ENCODE measurements around the gene TPSB2. TPM values are rescaled to one million over a fixed set of nuclear protein-coding genes. Genes with fewer than 3 reads are reported as not detected.
A peak's percentile ranks its signal among the peaks of the same experiment; 100 is the strongest.

Gene TPSB2
- total RNA-seq, 2 donors from 2014 or later = 39.1 to 92.9 TPM

DNA sequence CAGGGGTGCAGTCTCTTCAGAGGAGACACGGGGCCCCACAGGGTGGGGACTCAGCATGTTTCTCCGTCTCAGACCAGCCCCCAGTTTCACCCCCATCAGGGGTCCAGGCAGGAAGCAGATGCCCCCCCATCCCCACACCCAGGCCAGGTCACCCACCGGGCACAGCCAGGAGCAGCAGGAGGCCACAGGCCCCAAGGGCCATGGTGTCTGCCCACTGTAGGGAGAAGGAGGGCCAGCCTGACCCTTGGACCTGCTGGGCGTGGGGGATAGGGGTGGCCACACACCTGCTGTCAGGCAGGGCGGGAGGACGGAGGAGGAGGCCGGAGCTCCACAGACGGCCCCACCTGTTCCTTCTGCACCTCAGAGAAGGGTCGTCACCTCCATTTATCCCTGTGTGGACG, 4.9 kb downstream of the TPSB2 start, which contains the start of gene TPSG1:
TSS of gene TPSG1 (minus strand) at position 218 of the 401 bp plus-strand sequence. CDS start at position 202, 16 bp downstream.
- peak; percentile 27 for DNase-seq
- H3K36me3 ChIP-seq = no peaks in the 10 kb centered on the region
- no peak within 1 kb of the TSS for H3K27ac ChIP-seq
- intact Hi-C loops (cut with DNase I) = no loop called here
- no peaks in the 10 kb centered on the region for H3K27me3 ChIP-seq
- H3K4me3 ChIP-seq = no peak within 1 kb of the TSS
- TF ChIP-seq, protein P1, sequence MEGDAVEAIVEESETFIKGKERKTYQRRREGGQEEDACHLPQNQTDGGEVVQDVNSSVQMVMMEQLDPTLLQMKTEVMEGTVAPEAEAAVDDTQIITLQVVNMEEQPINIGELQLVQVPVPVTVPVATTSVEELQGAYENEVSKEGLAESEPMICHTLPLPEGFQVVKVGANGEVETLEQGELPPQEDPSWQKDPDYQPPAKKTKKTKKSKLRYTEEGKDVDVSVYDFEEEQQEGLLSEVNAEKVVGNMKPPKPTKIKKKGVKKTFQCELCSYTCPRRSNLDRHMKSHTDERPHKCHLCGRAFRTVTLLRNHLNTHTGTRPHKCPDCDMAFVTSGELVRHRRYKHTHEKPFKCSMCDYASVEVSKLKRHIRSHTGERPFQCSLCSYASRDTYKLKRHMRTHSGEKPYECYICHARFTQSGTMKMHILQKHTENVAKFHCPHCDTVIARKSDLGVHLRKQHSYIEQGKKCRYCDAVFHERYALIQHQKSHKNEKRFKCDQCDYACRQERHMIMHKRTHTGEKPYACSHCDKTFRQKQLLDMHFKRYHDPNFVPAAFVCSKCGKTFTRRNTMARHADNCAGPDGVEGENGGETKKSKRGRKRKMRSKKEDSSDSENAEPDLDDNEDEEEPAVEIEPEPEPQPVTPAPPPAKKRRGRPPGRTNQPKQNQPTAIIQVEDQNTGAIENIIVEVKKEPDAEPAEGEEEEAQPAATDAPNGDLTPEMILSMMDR (IDR thresholded peaks at IDR 0.05) = no peak
- no peaks in the 10 kb centered on the region for H3K9me3 ChIP-seq
- H3K9ac ChIP-seq (ENCODE audit: low read depth in 2 of 2, low read length in 2 of 2) = no peak within 1 kb of the TSS
- H3K4me1 ChIP-seq = no peaks in the 10 kb centered on the region

DNA sequence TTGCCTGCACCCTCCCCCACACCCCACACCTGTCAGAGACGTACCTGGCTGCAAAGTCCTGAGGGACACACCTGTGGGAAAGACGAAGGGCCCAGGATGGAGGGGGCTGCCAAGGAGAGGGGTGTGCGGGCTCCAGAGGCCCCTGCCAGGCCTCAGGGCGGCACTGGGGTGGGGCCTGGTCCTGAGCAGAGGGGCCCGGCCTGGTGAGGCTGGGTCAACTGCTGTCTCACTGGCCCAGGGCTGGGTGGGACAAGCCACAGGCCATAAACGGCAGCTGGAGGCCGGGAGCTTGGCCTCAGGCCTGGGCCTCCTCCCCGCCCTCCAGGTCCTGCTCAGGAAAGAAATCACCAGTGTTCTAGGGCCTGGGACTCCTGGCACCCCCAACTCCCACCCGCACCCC, 5.4 kb downstream of the TPSB2 start:
- H3K9ac ChIP-seq (ENCODE audit: low read depth in 2 of 2, low read length in 2 of 2) = no peak overlapping the region
- DNase-seq = peak; percentile 31
- no peak overlapping the region for H3K4me3 ChIP-seq
- no peak overlapping the region for H3K27ac ChIP-seq
- no peaks in the 10 kb centered on the region for H3K27me3 ChIP-seq
- no peaks in the 10 kb centered on the region for H3K36me3 ChIP-seq
- no peaks in the 10 kb centered on the region for H3K9me3 ChIP-seq
- intact Hi-C loops (cut with DNase I) = no loop called here
- TF ChIP-seq, protein P1 (IDR thresholded peaks at IDR 0.05) = no peak
- no peaks in the 10 kb centered on the region for H3K4me1 ChIP-seq

DNA sequence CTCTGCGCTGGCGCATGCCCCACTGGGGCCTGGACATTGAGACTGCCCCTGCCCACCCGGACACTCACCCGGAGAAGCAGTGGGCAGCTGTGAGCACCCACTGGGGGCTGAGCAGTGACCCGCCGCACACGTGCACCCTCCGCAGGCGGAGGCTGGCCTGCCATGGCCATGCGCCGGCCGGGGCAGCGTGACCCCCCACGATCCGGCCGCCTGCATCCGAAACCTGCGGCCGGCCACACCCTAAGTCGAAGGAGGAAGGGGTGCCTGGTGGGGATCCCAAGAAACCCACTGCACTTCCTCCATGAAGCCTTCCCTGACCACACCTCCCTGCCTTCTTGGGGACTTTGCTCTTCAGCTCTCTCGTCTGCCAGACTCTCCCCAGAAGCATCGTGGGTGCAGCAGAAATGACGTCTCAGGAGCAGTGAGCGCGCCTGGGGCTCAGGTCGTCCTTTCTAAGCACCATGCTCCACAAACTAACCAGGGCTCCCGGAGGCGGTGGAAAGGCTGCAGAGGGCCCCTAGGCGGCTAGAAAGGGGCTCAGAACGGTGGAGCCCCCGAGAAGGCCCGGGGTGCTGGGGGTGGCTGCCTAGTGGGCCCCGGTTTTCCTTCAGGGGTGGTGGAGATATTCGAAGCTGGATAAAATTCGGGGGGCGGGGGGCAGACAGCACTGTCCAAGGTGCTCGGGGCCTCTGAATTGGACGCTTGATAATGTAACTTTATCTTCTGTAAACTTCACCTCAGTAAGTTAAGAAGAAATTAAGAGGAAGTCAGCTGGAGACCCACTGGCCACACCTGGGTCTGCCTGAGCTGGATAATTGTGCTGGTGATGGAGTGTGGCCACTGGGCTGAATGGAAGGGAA, 6.4 kb downstream of the TPSB2 start:
- TF ChIP-seq, protein P1 (IDR thresholded peaks at IDR 0.05) = no peak
- no peak overlapping the region for H3K27ac ChIP-seq
- no peak overlapping the region for H3K4me3 ChIP-seq
- no peak overlapping the region for H3K9ac ChIP-seq (ENCODE audit: low read depth in 2 of 2, low read length in 2 of 2)
- no peaks in the 10 kb centered on the region for H3K36me3 ChIP-seq
- H3K27me3 ChIP-seq = no peaks in the 10 kb centered on the region
- H3K4me1 ChIP-seq = no peaks in the 10 kb centered on the region
- no peaks in the 10 kb centered on the region for H3K9me3 ChIP-seq
- intact Hi-C loops (cut with DNase I) = no loop called here
- no peak for DNase-seq

DNA sequence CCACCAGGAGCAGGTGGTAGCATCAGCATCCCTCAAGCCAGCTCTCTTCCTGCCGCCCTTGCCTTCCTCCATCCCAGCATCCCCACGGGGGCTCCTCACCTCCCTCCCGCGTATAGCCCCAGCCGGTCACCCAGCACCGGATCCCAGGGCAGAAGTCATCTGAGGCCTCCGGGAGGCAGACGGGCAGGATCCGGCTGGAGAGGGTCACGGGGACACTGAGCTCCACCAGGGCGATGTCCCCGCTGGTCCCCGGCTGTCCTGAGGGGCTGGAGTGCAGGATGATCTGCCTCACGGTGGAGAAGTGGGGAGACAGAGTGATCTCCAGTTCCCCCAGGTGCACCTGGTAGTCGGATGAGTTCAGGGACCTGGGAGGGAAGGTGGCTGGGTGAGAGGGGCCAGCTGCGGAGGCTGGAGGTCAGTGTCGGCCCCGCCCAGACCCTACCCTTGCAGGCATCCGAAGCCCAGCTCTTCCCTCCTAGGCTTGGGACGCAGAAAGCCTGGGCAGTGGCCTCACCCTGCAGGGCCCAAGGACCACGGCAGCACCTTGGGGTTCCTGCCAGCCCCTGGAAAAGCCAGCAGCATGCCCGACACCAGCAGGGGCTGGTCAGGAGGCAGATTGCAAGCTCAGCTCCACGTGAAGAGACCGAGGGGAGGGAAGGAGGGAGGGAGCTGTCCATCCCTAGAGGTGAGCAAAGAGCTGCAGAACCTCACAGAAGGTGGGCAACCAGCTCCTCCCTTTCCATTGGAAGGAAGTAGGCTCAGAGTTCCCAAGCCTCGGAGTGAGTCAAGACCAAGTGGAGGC, 7.2 kb downstream of the TPSB2 start:
- no peaks in the 10 kb centered on the region for H3K27me3 ChIP-seq
- H3K9ac ChIP-seq (ENCODE audit: low read depth in 2 of 2, low read length in 2 of 2) = no peak overlapping the region
- no peaks in the 10 kb centered on the region for H3K9me3 ChIP-seq
- TF ChIP-seq, protein P1 (IDR thresholded peaks at IDR 0.05) = no peak
- DNase-seq = no peak
- intact Hi-C loops (cut with DNase I) = no loop called here
- H3K4me3 ChIP-seq = no peak overlapping the region
- H3K4me1 ChIP-seq = no peaks in the 10 kb centered on the region
- no peak overlapping the region for H3K27ac ChIP-seq
- H3K36me3 ChIP-seq = no peaks in the 10 kb centered on the region

DNA sequence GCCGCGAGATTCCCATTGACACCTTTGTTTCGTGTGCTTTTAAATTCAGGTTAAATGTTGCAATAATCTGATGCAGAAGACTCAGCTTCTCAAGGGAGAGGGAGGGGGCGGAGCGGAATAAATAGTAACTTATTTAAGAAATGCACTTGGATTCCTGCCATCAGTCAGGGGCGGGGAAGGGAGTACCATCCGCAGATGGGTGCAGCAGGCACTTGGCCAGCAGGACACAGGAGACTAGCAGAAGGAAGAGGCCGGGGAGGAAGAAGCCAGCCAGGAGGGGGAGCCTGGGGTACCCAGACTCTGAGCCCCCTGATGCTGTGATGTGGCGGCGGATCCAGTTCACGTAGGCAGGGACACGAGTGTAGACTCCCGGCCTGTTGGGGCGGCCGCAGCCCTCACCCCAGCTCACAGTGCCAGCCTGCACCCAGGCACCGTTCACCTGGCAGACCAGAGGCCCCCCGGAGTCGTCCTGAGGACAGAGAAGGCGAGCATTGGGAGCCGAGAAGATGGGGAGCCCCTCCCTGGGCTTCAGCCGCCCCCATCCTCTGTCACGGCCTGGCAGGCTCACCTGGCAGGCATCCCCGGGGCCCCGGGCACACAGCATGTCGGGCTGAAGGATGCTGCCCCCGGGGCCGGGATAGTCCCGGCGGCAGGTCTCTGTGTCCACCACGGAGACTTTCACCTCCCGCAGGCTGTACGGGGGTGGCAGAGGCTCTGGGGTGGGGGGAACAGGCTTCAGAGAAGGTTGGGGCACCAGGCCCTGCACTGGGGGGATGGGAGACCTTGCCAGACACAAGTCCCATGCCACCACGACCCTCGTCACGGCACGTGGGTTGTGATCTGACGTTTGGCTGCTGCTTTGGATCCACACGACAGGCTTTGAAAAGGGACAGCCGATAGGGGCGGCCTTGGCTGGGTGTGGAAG, 8.1 kb downstream of the TPSB2 start:
- H3K36me3 ChIP-seq = no peaks in the 10 kb centered on the region
- H3K4me3 ChIP-seq = no peak overlapping the region
- H3K27ac ChIP-seq = no peak overlapping the region
- H3K4me1 ChIP-seq = no peaks in the 10 kb centered on the region
- intact Hi-C loops (cut with DNase I) = no loop called here
- TF ChIP-seq, protein P1 (IDR thresholded peaks at IDR 0.05) = no peak
- no peaks in the 10 kb centered on the region for H3K9me3 ChIP-seq
- DNase-seq = no peak
- no peak overlapping the region for H3K9ac ChIP-seq (ENCODE audit: low read depth in 2 of 2, low read length in 2 of 2)
- H3K27me3 ChIP-seq = no peaks in the 10 kb centered on the region
